HG02759 (cell line): Measurements from ENCODE around the gene FHAD1.

Experiments used
- ATAC-seq: cut with Tn5 transposase; IDR thresholded peaks from one replicate; pipeline ENCODE4 v1.9.1; 2021; ENCODE audit warnings: mild to moderate bottlenecking, moderate library complexity; ENCODE audit not compliant: unreplicated experiment

FHAD1 gene

DNA sequence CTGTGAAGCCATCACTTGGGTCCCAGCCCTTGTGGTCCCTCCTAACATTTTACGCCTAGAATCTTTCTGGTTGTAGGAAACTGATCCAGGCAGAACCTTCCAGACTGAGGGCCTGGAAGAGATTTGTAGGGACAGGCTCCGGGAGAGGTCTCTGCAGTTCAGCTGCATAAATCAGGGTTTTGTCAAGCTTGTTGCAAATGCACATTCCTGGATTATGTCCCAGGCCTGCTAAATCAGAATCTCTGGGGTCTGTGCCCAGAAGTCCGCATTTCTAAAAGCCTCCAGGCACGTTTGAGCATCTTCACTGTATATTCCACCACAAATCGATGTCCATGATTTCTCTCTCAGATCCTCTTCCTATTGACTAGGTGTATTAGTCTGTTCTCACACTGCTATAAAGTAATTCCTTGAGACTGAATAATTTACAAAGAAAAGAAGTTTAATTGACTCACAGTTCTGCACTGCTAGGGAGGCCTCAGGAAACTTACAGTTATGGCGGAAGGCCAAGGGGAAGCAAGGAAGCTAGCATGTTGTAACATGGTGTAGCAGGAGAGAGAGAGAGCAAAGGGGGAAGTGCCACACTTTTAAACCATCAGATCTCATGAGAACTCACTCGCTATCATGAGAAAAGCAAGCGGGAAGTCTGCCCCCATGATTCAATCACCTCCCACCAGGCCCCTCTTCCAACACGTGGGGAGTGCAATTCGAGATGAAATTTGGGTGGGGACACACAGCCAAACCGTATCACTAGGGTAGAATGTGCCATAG lies 1.2 kb upstream of the FHAD1 start:
- no peak for ATAC-seq

- ATAC-seq: no peak
These were observed 1.2 kb downstream of the FHAD1 start for GRCh38 chr1:15248216-15248615.

DNA sequence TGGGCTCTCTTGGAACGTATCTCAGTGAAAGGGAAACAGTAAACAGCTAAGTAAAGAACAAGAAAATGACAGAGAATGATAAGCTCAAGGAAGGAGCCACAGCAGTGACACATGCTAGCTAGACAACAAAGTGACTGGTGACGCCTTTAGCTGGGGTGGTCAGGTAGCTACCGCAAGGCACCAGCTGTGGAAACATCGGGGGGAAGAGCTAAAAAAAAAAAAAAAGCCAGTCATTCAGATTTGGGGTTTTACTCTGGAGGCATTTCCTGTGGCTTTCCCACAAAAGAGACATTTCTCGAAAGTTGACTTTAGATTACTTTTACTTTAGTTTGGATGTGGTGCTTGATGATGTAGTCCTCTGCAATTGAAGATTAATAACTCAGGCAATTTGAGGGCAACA lies 2.1 kb downstream of the FHAD1 start:
- no peak for ATAC-seq

DNA sequence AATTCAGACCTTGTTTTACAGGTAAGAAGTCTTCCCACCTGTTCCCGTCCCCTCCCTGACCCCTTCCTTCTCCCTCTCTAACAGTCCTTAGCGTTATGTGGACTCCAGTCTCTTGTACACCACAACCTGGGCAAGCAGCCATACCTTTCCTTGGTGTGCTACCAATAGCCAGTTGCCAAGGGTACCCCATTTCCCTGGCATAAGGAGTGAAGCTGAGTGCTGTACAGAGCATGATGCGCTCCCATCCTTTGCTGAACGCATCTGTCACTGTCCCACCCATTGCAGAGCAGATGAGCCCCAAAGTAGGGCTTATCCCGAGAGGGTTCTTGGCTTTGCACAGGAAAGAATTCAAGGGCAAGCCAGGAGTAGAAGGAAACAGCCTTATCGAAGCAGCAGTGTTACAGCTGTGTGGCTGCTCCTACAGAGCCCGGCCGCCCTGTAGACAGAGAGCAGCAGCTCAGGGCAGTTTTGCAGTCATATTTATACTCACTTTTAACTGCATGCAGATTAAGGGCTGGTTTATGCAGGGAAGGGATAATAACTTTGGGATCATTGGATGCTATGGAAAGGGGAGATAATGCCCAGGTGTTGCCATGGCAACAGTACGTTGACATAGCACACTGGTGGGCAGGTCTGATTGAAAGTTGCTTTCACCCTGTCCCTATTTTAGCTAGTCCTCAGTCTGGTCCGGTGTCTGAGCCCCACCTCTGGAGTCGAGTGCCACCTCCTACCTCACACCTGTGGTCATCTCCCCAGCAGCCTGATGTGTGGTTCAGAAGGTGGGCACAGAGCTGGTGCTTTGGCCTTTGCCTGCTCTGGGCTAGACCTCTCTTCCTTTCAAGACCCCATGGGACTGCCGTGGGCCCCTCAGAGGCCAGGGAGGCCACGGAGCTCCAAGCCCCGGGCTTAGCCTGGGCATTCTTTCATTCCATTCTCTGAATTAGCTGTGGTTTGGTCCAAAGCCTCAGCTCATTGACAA lies 5.1 kb downstream of the FHAD1 start:
- no peak for ATAC-seq

GRCh38 chr1:15254559-15254958 lies 7.5 kb downstream of the FHAD1 start:
- ATAC-seq: no peak

DNA sequence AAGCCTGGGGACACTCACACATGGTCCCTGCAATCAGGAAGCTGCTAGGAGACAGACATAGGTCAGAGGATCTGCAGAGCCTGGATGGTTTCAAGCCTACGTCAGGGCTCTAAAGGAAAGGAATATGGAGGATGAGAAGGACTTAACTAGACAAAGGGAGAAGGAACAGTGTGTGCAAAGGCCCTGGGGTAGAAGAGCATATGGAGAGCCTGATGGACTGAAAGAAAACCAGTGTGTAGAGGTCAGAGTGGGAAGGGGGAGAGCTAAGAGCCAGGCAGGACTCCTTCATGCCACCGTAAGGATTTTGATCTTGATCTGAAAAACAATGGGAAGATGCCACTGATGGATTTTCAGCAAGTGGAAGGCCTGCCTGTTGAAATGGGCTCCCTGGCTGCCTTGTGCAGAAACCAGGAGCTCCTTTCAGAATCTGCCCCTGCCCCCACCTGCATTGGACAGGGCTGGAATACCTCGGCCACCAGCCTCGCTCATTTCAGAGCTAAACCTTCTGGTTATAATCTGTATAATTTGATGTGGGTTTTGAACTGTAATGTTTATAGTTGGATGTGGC lies 8.6 kb downstream of the FHAD1 start:
- no peak for ATAC-seq

- ATAC-seq: no peak
These were observed 9.6 kb downstream of the FHAD1 start for GRCh38 chr1:15256584-15256983.

DNA sequence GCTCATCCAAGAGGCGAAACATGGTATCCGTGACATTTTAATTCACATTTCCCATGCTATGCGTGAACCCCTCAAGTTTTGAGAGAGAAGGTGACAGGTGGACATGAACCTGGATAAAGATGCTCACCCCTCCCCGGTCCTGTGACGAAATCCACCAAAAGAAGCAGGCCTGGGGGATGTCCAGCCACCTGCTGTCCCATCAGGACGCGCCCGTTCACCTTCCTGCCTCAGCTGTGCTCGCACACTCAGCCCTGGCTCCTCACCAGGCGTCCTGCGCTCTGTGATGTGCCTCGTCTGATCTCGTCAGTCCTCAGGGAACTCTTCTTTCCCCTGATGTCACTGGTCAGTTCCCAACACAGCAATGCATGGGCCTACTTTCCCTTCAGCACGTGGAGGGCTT lies 10.3 kb downstream of the FHAD1 start:
- no peak for ATAC-seq

DNA sequence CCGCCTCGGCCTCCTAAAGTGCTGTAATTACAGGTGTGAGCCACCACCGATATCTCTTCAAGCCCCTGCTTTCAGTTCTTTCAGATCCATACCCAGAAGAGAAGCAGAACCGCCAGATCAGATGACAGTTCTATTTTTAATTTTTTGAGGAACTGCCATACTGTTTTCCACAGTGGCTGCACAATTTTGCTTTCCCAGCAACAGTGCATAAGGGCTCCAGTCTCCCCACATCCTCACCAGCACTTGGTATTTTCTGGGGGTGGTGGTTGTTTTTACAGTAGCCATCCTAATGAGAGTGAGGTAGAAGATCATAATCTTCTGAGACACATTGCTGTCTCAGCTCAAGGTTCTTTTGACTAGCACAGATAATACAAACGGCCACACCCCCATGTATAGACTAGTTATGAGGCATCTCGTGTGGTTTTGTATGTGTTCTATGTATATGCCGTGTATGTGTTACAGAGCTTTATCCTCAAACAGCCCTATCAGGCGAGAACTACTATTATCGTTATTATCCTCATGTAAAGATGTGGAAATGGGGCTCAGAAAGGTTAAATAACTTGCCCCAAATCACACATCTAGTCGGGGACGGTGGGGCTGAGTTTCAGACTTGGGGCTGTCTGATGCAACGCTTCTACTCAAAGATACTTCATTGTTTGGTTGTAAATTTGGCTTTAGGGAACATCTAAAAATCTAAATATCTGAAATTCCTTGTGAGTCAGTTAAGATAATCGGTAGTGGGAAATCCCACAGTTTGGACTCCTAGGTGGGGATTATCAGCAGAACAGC lies 12.0 kb downstream of the FHAD1 start:
- ATAC-seq: no peak

- no peak for ATAC-seq
These were observed 12.6 kb downstream of the FHAD1 start for GRCh38 chr1:15259622-15260007.

GRCh38 chr1:15260418-15261154 lies 13.6 kb downstream of the FHAD1 start:
- ATAC-seq: no peak

DNA sequence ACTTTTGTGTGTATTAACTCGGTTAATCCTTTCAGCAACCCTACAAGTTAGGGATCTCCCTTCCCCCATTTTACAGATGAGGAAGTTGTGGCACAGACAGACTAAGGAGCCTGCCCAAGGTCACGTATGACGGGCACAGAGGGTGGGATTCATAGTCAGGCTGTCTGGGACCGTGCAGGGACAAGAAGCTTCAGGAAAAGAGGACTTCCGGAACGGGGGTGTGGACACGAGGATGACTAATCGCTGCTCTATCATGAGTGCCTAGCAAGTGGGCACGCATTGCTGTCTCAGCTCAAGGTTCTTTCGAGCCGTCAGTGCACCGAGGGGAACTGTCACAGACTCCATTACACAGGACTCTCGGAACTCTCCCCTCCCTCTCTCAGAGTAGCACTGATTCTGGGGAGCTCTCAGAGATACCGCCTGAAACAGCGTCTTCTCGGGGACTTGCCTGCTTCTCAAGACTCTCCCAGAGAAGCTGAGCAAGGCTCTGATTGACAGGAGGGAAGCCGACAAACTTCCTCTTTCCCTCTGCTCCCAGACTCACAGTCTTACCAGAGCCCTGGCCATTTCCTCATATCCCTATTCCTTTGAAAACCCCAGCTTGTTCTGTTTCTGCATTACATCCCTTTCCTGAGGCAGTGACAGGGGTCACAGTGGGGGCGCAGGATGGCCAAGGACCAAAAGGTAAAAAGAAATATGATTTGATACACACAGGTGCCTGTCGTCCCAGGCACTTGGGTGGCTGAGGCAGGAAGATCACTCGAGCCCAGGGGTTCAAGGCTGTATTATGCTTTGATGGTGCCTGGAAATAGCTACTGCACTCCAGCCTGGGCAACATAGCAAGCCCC lies 14.4 kb downstream of the FHAD1 start:
- ATAC-seq: no peak

DNA sequence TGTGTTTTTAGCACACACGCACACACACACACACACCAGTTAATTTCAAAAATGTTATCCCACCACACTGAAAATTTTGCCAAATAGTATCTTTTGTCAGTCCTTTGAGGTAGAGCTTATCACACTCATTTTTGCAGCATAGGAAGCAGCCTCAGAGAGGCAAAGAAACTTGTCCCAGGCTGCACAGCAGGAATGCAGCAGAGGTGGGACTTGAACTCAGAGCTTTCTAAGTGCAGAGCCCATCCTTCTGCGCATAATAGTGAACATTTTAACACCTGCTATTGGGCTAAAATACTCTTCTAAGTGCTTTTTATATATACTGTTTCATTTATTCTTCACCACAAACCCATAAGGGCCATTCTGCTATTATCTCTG lies 15.0 kb downstream of the FHAD1 start:
- ATAC-seq: no peak

GRCh38 chr1:15262706-15263105 lies 15.7 kb downstream of the FHAD1 start:
- no peak for ATAC-seq

DNA sequence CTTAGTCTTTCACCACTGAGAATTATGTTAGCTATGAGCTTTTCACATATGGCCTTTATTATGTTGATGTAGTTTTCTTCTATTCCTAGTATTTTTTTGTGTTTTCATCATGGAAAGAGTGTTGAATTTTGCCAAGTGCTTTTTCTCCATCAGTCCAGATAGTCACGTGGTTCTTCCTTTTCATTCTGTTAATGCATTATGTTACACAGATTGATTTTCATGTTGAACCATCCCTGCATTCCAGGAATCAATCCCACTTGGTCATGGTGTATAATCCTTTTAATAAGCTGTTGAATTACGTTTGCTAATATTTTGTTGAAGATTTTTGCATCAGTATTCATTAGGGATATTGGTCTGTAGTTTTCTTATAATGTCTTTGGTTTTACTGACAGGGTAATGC lies 17.7 kb downstream of the FHAD1 start:
- no peak for ATAC-seq

GRCh38 chr1:15271196-15271595 lies 24.2 kb downstream of the FHAD1 start:
- ATAC-seq: no peak

GRCh38 chr1:15272009-15272781 lies 25.2 kb downstream of the FHAD1 start:
- ATAC-seq: no peak

DNA sequence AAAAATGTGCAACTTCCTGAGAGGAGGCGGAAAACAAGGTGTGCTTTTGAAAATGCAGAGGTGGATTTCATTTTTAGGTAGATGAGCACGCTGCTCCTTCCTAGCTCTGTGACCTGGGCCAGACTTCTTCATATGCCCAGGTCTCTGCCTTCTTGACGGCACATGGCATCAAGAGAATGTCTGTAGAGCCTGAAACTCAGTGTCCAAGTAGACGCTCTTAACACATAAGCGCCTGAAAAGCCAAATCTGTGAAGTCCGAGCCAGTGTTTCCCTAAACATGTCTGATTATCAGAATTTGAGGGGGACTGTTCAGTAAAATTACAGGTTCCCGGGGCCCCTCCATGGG lies 25.7 kb downstream of the FHAD1 start:
- ATAC-seq: no peak

GRCh38 chr1:15273274-15273673 lies 26.3 kb downstream of the FHAD1 start:
- no peak for ATAC-seq
